ENCODE results near the gene DTX3L.

The DTX3L gene

GRCh38 chr3:122548076-122548475, 16.1 kb upstream of the DTX3L start:
- no peak overlapping the region for H3K4me3 ChIP-seq (ENCODE audit: low read depth, low read length)
- no peak for TF ChIP-seq CTCF (IDR thresholded peaks at IDR 0.05; ENCODE audit: borderline replicate concordance, insufficient read depth, low read depth, low read length)

GRCh38 chr3:122548619-122549018, 15.5 kb upstream of the DTX3L start:
- TF ChIP-seq CTCF (IDR thresholded peaks at IDR 0.05; ENCODE audit: borderline replicate concordance, insufficient read depth, low read depth, low read length) = no peak
- no peak overlapping the region for H3K4me3 ChIP-seq (ENCODE audit: low read depth, low read length)

GRCh38 chr3:122553171-122553570, 11.0 kb upstream of the DTX3L start:
- TF ChIP-seq CTCF (IDR thresholded peaks at IDR 0.05; ENCODE audit: borderline replicate concordance, insufficient read depth, low read depth, low read length) = no peak
- no peak overlapping the region for H3K4me3 ChIP-seq (ENCODE audit: low read depth, low read length)

- no peak for TF ChIP-seq CTCF (IDR thresholded peaks at IDR 0.05; ENCODE audit: borderline replicate concordance, insufficient read depth, low read depth, low read length)
- no peak overlapping the region for H3K4me3 ChIP-seq (ENCODE audit: low read depth, low read length)
These were observed 8.7 kb upstream of the DTX3L start for GRCh38 chr3:122555275-122556071.

- no peak overlapping the region for H3K4me3 ChIP-seq (ENCODE audit: low read depth, low read length)
- no peak for TF ChIP-seq CTCF (IDR thresholded peaks at IDR 0.05; ENCODE audit: borderline replicate concordance, insufficient read depth, low read depth, low read length)
These were observed 6.8 kb upstream of the DTX3L start for GRCh38 chr3:122557356-122557755.

- no peak for TF ChIP-seq CTCF (IDR thresholded peaks at IDR 0.05; ENCODE audit: borderline replicate concordance, insufficient read depth, low read depth, low read length)
- H3K4me3 ChIP-seq (ENCODE audit: low read depth, low read length) = no peak overlapping the region
These were observed 5.5 kb upstream of the DTX3L start for GRCh38 chr3:122558605-122559004.

- H3K4me3 ChIP-seq (ENCODE audit: low read depth, low read length) = no peak overlapping the region
- no peak for TF ChIP-seq CTCF (IDR thresholded peaks at IDR 0.05; ENCODE audit: borderline replicate concordance, insufficient read depth, low read depth, low read length)
These were observed 4.2 kb upstream of the DTX3L start for GRCh38 chr3:122559906-122560305.

All from GM12875 (cell line).